KMS-11 (cell line): ENCODE results near the gene TMX1.

Experiments
- H2AFZ ChIP-seq: fragments of 200-600 bp; sonication (generic); 2 replicates; pipeline ENCODE4 v1.6.1; 2016; ENCODE audit warnings: antibody characterized with exemption, mixed run types, low read depth
- H3K27ac ChIP-seq: fragments of 200-600 bp; sonication (generic); 2 replicates; pipeline ENCODE4 v1.6.1; 2016; ENCODE audit warnings: mild to moderate bottlenecking, mixed run types
- H3K27me3 ChIP-seq: fragments of 200-600 bp; sonication (generic); 2 replicates; pipeline ENCODE4 v1.6.1; 2017; ENCODE audit warnings: mild to moderate bottlenecking, low read depth, mixed run types, moderate library complexity; ENCODE audit not compliant: insufficient read depth
- H3K36me3 ChIP-seq: fragments of 200-600 bp; sonication (generic); 2 replicates; pipeline ENCODE4 v1.6.1; 2017; ENCODE audit warnings: mild to moderate bottlenecking, mixed run types; ENCODE audit not compliant: insufficient read depth
- H3K4me1 ChIP-seq: fragments of 200-600 bp; sonication (generic); 2 replicates; pipeline ENCODE4 v1.6.1; 2016; ENCODE audit warnings: mild to moderate bottlenecking, low read depth, mixed run types; ENCODE audit not compliant: poor library complexity, severe bottlenecking
- H3K4me2 ChIP-seq: fragments of 200-600 bp; sonication (generic); 2 replicates; pipeline ENCODE4 v1.7.0; 2016; ENCODE audit warnings: mild to moderate bottlenecking, mixed run types
- H3K4me3 ChIP-seq: fragments of 200-600 bp; sonication (generic); IDR thresholded peaks from 2 replicates; pipeline ENCODE4 v1.6.1; 2017; ENCODE audit warnings: low read depth, low read length, mixed read lengths; ENCODE audit not compliant: insufficient read depth
- H3K79me2 ChIP-seq: fragments of 200-600 bp; sonication (generic); 2 replicates; pipeline ENCODE4 v1.6.1; 2016; ENCODE audit warnings: low read depth, mixed run types; ENCODE audit not compliant: insufficient read depth
- H3K9ac ChIP-seq: fragments of 200-600 bp; sonication (generic); 2 replicates; pipeline ENCODE4 v1.6.1; 2016; ENCODE audit warnings: mild to moderate bottlenecking, mixed run types
- H4K20me1 ChIP-seq: fragments of 200-600 bp; sonication (generic); 2 replicates; pipeline ENCODE4 v1.6.1; 2016; ENCODE audit warnings: mild to moderate bottlenecking, mixed run types; ENCODE audit not compliant: insufficient read depth
- TF ChIP-seq, protein P1 (sequence below): fragments of 200-600 bp; sonication (generic); conservative IDR thresholded peaks from 2 replicates; pipeline ENCODE4 v1.6.1; 2017; ENCODE audit warnings: low read depth, mild to moderate bottlenecking, antibody characterized with exemption, low read length, moderate library complexity, mixed read lengths

TMX1 gene

DNA sequence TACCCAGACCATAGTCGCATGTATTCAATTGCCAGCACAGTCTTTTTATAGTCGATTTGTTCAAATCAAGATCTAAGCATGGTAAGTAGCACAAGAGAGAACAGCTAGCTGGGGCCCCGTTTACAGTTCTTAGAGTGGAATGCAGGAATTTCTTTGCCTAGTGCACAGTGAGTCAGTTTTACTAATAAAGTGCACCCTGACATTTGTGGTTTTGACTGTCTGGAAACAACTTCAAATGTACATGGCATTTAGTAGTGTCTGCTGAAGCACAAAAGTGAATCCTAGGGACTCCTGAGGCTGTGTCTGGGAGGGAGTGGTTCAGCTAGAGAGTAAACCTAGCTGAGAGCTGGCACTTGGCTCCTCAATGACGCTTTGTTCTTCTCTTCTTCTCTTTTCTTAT, 64.9 kb downstream of the TMX1 start:
- no peak overlapping the region for H3K4me2 ChIP-seq
- no peak overlapping the region for H3K9ac ChIP-seq
- TF ChIP-seq, protein P1, sequence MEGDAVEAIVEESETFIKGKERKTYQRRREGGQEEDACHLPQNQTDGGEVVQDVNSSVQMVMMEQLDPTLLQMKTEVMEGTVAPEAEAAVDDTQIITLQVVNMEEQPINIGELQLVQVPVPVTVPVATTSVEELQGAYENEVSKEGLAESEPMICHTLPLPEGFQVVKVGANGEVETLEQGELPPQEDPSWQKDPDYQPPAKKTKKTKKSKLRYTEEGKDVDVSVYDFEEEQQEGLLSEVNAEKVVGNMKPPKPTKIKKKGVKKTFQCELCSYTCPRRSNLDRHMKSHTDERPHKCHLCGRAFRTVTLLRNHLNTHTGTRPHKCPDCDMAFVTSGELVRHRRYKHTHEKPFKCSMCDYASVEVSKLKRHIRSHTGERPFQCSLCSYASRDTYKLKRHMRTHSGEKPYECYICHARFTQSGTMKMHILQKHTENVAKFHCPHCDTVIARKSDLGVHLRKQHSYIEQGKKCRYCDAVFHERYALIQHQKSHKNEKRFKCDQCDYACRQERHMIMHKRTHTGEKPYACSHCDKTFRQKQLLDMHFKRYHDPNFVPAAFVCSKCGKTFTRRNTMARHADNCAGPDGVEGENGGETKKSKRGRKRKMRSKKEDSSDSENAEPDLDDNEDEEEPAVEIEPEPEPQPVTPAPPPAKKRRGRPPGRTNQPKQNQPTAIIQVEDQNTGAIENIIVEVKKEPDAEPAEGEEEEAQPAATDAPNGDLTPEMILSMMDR = no peak
- H3K27me3 ChIP-seq = no peaks in the 10 kb centered on the region
- H3K79me2 ChIP-seq = no peaks in the 10 kb centered on the region
- no peaks in the 10 kb centered on the region for H3K36me3 ChIP-seq
- H4K20me1 ChIP-seq = no peaks in the 10 kb centered on the region
- peaks cover 14% of the 10 kb centered on the region for H3K4me1 ChIP-seq
- H2AFZ ChIP-seq = no peak overlapping the region
- H3K4me3 ChIP-seq = no peak overlapping the region
- H3K27ac ChIP-seq = no peak overlapping the region

DNA sequence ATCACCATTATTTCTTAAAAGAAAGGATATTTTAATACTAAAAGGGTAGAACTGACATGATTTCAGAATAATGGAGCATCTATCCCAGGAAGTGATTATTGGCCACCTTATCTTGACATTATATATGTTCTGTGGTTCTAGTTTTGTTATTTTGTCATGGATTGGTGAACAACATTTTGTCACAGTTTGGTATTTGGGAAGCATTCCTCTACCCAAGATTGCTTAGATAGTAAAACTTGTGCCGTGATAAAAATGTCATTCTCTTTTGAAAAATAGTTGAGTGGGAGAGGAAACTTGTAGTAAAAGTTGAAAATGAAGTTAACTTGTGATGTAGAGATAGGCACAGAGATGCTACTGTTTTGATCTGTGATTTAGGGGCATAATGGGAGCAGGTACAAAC, 65.7 kb downstream of the TMX1 start:
- Histone ChIP-seq H2AFZ (no peak overlapping the region), H3K79me2 (no peaks in the 10 kb centered on the region), H3K9ac (no peak overlapping the region), H3K4me1 (peaks cover 12% of the 10 kb centered on the region), H4K20me1 (no peaks in the 10 kb centered on the region), H3K36me3 (no peaks in the 10 kb centered on the region), H3K4me2 (no peak overlapping the region), H3K27ac (no peak overlapping the region), H3K4me3 (no peak overlapping the region), H3K27me3 (no peaks in the 10 kb centered on the region)
- TF ChIP-seq, protein P1 = no peak
